Activated effector memory CD4-positive, alpha-beta T cell treated with Interleukin-2 at 50 U/mL for 16 hours (primary cell): ENCODE results near the gene CLIC1.
"Not testable (repeated sequence)": the region's sequence is repeated elsewhere in the genome, so short reads cannot be mapped to it uniquely, and the experiment has no call there.

Experiments
- DNase-seq: peaks from one replicate; pipeline ENCODE4 v3.0.0-alpha.2; 2020

CLIC1 gene

GRCh38 chr6:31721351-31722020, 14.8 kb downstream of the CLIC1 start, which contains the start of gene LY6G6C:
Gene LY6G6C (minus strand): TSS chr6:31721746. CDS start chr6:31721679, 67 bp downstream.
- DNase-seq: no peak

DNA sequence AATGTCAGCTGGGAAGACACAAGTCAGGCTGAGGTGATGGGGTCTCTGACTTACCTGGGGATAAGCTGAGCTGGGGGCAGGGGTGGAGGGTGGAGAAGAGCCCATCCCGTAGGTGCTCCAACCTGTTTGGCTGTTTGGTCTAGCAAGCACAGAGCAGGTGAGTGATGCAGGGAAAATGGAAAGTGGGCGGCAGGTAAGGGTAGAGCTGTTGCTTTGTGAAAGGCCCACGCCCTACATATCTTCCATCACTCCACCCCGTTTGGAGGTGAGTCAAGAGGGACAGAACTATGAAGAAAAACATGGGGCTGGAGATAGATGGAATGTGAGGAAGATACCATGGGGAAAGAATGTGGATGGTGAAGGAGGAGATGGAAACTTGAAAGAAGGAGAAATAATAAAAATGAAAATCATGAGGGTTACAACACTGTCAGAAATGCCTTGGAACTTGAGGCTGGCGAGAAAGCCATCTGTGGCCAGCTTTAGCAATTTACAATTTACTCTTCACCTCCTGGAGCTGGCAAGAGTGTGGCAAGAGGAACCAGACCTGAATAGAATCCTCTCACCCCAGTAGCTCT, 16.0 kb downstream of the CLIC1 start:
- DNase-seq: no peak

DNA sequence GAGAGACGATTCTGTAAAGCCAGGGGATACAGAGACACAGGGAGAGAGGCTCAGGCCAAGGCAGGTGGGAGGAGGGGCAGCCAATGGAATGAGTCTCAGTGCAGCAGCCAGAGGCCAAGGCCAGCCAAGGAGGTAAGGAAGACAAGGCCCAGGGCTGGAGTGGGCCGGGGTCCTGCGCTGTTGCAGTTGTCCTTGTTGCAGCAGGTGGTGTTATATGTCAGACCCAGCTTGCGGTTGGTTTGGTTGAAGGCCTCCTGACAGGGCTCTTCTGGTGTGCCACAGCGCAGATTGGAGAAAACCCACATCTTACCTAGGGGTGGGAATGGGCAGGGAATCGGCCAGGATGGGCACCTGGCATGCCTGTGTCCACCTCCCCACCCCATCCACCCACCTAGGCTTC, 17.3 kb downstream of the CLIC1 start:
- DNase-seq: no peak

DNA sequence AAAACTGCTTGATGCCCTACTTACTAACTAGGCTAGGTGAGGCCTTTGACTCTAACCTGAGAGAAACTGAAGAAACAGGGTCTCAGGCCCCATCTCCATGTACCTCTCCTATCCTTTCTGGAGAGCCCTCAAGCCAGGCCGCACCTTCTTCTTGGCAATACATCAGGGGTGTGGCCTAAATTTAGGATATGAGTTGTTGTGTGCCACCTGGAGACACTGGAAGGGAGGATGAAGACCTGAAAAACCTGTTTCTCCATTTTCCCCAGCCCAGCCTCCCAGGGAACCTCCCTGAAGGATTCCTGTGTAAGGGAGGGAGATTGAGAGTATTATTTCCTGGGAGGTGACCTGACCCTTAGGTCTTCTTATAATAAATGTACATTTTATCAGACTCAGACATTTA, 18.1 kb downstream of the CLIC1 start:
- no peak for DNase-seq

DNA sequence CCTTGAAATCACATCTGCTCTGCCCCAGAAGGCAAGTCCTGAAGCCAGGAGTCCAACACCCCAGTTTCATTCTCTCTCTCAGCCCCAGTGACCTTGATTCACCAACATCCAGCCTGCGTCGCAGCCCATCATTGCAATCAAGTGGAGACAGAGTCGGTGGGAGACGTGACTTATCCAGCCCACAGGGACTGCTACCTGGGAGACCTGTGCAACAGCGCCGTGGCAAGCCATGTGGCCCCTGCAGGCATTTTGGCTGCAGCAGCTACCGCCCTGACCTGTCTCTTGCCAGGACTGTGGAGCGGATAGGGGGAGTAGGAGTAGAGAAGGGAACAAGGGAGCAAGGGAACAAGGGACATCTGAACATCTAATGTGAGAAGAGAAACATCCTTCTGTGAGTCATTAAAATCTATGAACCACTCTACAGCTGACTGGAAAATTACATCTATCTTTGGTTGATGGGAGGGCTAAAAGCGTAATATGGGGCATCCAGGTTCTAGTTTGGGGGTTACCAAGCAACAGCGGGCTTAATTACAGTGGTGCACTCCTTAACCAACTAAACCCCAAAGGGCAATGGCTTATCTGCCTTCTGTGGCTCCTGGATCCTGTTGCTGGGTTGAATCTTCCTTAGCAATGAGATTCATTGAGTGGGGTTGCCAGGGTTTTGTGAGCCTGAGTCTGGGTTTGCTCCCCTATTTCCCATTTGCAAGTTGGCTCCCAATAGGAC, 18.7 kb downstream of the CLIC1 start:
- DNase-seq: no peak

DNA sequence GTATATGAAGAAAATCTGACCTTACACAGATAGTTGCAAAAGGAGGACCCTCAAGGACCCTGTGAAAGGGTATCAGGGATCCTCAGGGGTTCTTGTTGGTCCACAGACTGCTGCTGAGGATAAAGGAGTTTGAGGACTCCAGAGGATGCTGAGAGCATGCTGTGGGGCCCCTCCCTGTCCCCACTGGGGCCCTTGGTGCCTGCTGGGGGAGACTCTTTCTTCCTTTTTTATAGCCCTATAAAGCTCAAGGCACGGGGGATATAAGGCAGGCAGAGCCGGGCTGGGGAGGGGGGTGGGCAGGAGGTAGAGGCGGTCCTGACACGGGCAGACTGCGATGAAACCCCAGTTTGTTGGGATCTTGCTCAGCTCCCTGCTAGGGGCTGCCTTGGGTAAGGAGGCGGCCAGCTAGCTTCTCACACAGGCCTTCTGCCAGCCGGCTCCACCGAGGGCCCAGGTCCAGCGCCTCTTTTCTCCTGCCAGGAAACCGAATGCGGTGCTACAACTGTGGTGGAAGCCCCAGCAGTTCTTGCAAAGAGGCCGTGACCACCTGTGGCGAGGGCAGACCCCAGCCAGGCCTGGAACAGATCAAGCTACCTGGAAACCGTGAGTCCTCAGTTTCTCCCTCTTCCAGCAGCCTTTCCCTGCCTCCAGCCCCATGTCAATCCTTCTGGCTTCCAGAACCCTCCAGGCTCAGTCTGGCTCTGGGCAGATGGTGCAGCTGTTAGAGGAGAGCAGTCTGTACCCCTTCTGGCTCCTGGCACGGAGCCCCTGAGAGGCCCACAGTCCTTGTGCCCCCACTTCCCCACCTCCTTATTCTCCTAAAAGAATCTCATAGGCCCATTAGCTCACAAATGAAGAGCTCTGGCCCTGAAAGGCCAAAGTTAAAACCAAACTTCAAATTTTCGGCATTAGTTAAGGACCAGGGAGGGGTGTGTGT, 21.0 kb downstream of the CLIC1 start, which contains the start of gene LY6G6D:
Gene LY6G6D, plus strand, starts transcription at position 327 of the 937 bp plus-strand sequence. Its CDS starts 8 bp downstream, at position 335.
- DNase-seq: no peak

DNA sequence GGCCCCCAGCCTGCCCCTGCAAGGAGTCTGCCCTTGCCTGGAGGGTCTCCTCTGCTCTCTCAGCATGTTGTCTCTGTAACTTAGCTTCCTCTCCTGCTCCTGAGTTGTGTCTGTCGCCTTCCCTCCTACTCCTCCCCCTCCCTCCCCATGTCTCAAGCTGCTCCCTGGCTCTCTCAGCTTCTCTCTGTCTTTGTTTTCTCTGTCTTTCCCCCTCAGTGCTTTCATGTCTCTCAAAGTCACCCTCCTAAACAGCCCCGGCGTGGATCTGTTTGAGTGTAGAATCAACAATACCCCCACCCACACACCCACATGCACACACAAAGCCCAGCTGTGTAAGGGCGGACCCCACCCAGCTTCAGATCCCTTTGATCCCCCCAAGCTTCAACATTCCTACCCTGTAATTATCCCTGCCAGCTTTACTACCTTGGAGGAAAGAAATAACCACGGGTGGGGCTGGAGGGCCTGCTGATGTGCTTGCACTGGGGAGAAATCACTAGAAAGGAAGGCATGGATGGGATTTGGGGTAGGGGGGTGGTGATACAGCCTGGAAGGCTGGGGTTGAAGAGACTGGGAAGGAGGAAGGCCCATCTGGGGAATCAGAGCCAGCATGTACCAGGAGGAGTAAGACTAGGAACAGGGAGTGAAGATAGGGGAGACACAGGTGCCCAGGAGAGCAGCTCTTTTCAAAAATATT, 22.2 kb downstream of the CLIC1 start:
- no peak for DNase-seq

DNA sequence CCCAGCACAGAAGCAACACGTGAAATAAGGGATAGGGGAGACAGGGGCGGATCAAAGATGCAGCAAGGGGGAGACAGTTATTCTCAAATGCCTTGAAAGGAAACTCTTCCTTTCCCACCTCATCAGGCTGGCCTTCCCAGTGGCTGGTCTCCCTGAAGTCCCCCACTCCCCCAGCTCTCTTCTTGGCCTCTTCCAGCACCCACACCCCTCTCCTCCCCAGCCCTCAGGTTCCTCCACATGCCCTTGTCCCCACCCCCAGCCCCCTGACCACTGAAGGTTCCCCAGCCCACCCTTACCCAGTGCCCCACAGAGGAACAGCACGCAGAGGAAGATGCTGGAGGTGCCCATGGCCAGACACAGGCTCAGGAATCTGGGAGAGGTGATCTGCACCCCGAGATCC, 22.9 kb downstream of the CLIC1 start:
- DNase-seq: no peak

- no peak for DNase-seq
Observed at GRCh38 chr6:31712296-31712695, 24.0 kb downstream of the CLIC1 start.

GRCh38 chr6:31711233-31711632, 25.1 kb downstream of the CLIC1 start:
- DNase-seq: no peak

GRCh38 chr6:31710523-31711219, 25.7 kb downstream of the CLIC1 start:
- DNase-seq: no peak

- not testable (repeated sequence) for DNase-seq
Observed at GRCh38 chr6:31709157-31709556, 27.2 kb downstream of the CLIC1 start.

- no peak for DNase-seq
Observed at GRCh38 chr6:31708224-31708623, 28.1 kb downstream of the CLIC1 start.

- no peak for DNase-seq
Observed at GRCh38 chr6:31707701-31708100, 28.6 kb downstream of the CLIC1 start.

GRCh38 chr6:31706599-31706998, 29.7 kb downstream of the CLIC1 start, which contains the start of gene LY6G6F:
Gene LY6G6F (plus strand): TSS chr6:31706866. CDS start chr6:31706907, 41 bp downstream.
- DNase-seq: no peak

DNA sequence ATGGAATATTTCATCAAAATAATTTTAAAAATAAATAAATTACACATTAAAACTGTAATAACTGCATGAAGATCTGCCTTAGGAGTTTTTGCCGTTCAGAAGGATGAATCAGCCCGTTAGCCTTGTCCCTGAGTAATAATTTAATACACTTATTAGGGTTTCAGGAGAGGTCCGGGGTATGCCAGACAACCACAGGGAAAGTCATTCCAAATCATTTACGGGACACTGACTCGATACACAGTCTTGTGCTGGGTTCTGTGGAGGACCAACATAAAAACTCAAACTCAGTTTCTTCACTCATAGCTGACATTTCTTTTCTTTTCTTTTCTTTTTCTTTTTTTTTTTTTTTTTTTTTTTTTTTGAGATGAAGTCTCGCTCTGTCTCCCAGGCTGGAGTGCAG, 30.4 kb downstream of the CLIC1 start:
- DNase-seq: no peak

DNA sequence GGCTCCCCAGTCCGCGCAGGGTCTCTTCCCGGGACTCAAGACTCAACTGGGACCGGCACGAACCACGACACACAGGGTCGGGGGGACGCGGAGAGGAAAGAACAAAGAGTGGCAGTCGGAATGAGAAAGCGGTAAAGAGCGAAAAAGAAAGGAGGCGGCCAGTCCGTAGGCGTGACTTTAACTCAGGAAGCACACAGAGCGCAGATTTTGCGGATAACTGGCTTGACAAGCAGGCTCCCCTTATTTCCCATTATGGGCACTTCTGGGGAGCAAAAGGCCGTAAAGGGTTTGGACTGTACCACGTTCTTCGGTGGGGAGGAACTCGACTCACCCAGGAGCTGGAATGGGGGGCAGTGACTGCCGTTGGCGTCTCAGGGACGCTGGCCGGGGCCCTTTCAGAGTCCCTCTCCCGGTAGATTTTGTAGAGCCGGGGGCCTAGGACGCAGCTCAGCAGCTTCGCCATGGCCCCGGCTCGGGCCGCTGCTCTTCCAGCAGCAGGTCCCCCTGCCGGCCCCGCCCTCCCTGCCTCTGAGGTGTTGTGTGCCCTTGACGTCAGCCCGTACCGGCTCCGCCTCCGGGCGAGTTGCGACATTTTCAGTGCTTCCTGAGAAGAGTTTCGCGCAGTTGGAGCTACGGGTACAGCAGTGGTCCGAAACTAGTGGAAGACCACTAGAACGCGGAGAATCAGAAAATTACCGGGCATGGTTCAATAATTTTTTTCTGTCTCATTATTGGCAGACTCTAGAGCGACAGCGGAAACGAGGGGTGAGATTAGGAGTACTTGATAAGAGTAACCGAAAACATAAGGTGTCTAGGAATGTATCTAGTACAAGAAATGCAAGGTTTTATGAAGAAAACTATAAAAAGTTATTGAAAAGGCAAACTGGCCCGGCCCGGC, 33.3 kb downstream of the CLIC1 start, which contains the start of gene ABHD16A:
Gene ABHD16A, minus strand, starts transcription at position 506 of the 898 bp plus-strand sequence. Its CDS starts 43 bp downstream, at position 463.
- DNase-seq: peak; percentile 95

DNA sequence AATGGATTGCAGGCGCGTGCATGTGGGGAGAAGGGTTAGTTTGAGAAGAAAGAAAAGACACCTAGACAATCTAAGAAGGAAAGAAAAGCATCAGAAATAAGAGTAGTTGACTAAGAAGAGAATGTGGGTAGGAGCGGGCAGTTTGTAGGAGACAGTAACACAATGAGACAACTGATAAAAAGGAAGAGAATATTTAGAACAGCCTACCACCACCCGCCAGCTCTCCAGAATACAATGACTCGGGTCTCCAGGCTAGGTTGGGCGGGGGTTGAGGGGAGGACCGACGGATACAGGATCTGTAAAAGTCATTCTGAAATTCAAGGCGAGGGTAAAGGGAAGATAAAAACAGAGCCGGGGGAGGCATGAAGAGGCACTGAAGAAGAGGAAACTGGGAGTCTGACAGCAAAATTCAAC, 33.9 kb downstream of the CLIC1 start:
- no peak for DNase-seq

GRCh38 chr6:31701666-31702404, 34.5 kb downstream of the CLIC1 start:
- no peak for DNase-seq
